Measurements from ENCODE around the gene ZBTB16.

DNA sequence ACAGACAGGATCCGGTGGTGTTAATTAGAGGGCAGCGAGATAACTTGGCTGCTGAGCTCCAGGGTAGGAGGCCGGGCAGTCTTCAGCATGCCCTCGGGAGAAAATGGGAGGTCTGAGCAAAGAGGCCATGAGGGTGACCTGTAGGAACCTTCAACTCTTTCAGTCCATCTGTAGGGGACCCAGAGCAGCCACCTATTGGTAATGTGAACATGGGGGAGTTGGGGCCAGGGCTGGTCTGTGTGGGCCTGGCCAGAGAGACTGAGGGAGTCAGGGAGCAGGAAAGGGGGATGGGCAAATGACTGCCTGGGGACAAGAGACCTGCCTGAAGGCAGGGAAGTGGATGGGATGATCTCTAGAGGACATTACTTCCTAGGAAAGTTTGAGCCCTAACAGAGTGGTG is 135.6 kb downstream of the ZBTB16 start:
- TF ChIP-seq, protein P1, sequence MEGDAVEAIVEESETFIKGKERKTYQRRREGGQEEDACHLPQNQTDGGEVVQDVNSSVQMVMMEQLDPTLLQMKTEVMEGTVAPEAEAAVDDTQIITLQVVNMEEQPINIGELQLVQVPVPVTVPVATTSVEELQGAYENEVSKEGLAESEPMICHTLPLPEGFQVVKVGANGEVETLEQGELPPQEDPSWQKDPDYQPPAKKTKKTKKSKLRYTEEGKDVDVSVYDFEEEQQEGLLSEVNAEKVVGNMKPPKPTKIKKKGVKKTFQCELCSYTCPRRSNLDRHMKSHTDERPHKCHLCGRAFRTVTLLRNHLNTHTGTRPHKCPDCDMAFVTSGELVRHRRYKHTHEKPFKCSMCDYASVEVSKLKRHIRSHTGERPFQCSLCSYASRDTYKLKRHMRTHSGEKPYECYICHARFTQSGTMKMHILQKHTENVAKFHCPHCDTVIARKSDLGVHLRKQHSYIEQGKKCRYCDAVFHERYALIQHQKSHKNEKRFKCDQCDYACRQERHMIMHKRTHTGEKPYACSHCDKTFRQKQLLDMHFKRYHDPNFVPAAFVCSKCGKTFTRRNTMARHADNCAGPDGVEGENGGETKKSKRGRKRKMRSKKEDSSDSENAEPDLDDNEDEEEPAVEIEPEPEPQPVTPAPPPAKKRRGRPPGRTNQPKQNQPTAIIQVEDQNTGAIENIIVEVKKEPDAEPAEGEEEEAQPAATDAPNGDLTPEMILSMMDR (IDR thresholded peaks at IDR 0.05) = no peak
- TF ChIP-seq POLR2AphosphoS5 (IDR thresholded peaks at IDR 0.05; ENCODE audit: low read depth, low read length) (no peak), SIN3A (IDR thresholded peaks at IDR 0.05; ENCODE audit: borderline replicate concordance, insufficient read depth, low read depth, low read length) (no peak), TCF7L2 (IDR thresholded peaks at IDR 0.05; ENCODE audit: low read depth, low read length) (no peak)
- TF ChIP-seq, protein P2, sequence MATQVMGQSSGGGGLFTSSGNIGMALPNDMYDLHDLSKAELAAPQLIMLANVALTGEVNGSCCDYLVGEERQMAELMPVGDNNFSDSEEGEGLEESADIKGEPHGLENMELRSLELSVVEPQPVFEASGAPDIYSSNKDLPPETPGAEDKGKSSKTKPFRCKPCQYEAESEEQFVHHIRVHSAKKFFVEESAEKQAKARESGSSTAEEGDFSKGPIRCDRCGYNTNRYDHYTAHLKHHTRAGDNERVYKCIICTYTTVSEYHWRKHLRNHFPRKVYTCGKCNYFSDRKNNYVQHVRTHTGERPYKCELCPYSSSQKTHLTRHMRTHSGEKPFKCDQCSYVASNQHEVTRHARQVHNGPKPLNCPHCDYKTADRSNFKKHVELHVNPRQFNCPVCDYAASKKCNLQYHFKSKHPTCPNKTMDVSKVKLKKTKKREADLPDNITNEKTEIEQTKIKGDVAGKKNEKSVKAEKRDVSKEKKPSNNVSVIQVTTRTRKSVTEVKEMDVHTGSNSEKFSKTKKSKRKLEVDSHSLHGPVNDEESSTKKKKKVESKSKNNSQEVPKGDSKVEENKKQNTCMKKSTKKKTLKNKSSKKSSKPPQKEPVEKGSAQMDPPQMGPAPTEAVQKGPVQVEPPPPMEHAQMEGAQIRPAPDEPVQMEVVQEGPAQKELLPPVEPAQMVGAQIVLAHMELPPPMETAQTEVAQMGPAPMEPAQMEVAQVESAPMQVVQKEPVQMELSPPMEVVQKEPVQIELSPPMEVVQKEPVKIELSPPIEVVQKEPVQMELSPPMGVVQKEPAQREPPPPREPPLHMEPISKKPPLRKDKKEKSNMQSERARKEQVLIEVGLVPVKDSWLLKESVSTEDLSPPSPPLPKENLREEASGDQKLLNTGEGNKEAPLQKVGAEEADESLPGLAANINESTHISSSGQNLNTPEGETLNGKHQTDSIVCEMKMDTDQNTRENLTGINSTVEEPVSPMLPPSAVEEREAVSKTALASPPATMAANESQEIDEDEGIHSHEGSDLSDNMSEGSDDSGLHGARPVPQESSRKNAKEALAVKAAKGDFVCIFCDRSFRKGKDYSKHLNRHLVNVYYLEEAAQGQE (IDR thresholded peaks at IDR 0.05; ENCODE audit: insufficient read depth in 1 of 2, low read depth in 2 of 2, low read length in 1 of 2) = no peak

Data from Panc1 (cell line).